ENCODE results near the gene B3GAT1. TPM values are rescaled to one million over a fixed set of nuclear protein-coding genes. Genes with fewer than 3 reads are reported as not detected.

The B3GAT1 gene
- total and polyA plus RNA-seq, 9 donors = 0.11 to 1.4 (median 0.23) TPM

GRCh38 chr11:134386945-134387344 lies 25.1 kb downstream of the B3GAT1 start:
- 68 to 72% (median 71%) methylated on average over 6 of the region's 6 CpGs for WGBS, 3 donors
- no peaks in the 10 kb centered on the region for H3K9me3 ChIP-seq
- DNase-seq = no peak
- H3K4me1 ChIP-seq (ENCODE audit: insufficient read depth) = no peaks in the 10 kb centered on the region
- intact Hi-C loops (cut with DNase I) = no loop called here
- no peaks in the 10 kb centered on the region for H3K27me3 ChIP-seq
- no peak overlapping the region for H3K27ac ChIP-seq
- H3K4me3 ChIP-seq = no peak overlapping the region
- H3K36me3 ChIP-seq = no peaks in the 10 kb centered on the region
- no peak for TF ChIP-seq EP300 (IDR thresholded peaks at IDR 0.05)

- 30 to 36% (median 32%) methylated on average over 20 of the region's 20 CpGs for WGBS, 3 donors
- intact Hi-C loops (cut with DNase I) = no loop called here
- H3K27ac ChIP-seq = no peak overlapping the region
Measured at GRCh38 chr11:134385774-134386565, 26.1 kb downstream of the B3GAT1 start.

GRCh38 chr11:134385171-134385570 lies 26.9 kb downstream of the B3GAT1 start:
- Histone ChIP-seq H3K36me3 (no peaks in the 10 kb centered on the region), H3K27ac (no peak overlapping the region), H3K4me1 (ENCODE audit: insufficient read depth) (no peaks in the 10 kb centered on the region), H3K9me3 (no peaks in the 10 kb centered on the region), H3K4me3 (no peak overlapping the region), H3K27me3 (no peaks in the 10 kb centered on the region)
- no peak for DNase-seq
- TF ChIP-seq CTCF (IDR thresholded peaks at IDR 0.05) (no peak), EP300 (IDR thresholded peaks at IDR 0.05) (no peak), POLR2A (IDR thresholded peaks at IDR 0.05) (no peak)
- intact Hi-C loops (cut with DNase I) = no loop called here
- WGBS, 3 donors = 78 to 83% (median 81%) methylated on average over 15 of the region's 15 CpGs

More at GRCh38 chr11:134385774-134386565, 26.1 kb downstream of the B3GAT1 start:
- DNase-seq = no peak
- Histone ChIP-seq H3K4me3 (no peak overlapping the region), H3K27me3 (no peaks in the 10 kb centered on the region), H3K9me3 (no peaks in the 10 kb centered on the region), H3K36me3 (no peaks in the 10 kb centered on the region), H3K4me1 (ENCODE audit: insufficient read depth) (no peaks in the 10 kb centered on the region)
- TF ChIP-seq CTCF (IDR thresholded peaks at IDR 0.05) = no peak
- TF ChIP-seq POLR2A (IDR thresholded peaks at IDR 0.05) = no peak

- no peaks in the 10 kb centered on the region for H3K9me3 ChIP-seq
- H3K36me3 ChIP-seq = no peaks in the 10 kb centered on the region
- 86 to 90% (median 89%) methylated on average over 14 of the region's 14 CpGs for WGBS, 3 donors
- no peak overlapping the region for H3K4me3 ChIP-seq
- DNase-seq = no peak
- H3K27me3 ChIP-seq = no peaks in the 10 kb centered on the region
- TF ChIP-seq POLR2A (IDR thresholded peaks at IDR 0.05) (no peak), CTCF (IDR thresholded peaks at IDR 0.05) (no peak), EP300 (IDR thresholded peaks at IDR 0.05) (no peak)
- no peaks in the 10 kb centered on the region for H3K4me1 ChIP-seq (ENCODE audit: insufficient read depth)
- intact Hi-C loops (cut with DNase I) = no loop called here
- no peak overlapping the region for H3K27ac ChIP-seq
Measured at GRCh38 chr11:134384406-134384805, 27.6 kb downstream of the B3GAT1 start.

GRCh38 chr11:134383576-134384221 lies 28.3 kb downstream of the B3GAT1 start:
- Histone ChIP-seq H3K27me3 (no peaks in the 10 kb centered on the region), H3K27ac (no peak overlapping the region), H3K4me1 (ENCODE audit: insufficient read depth) (no peaks in the 10 kb centered on the region), H3K36me3 (no peaks in the 10 kb centered on the region), H3K4me3 (no peak overlapping the region), H3K9me3 (no peaks in the 10 kb centered on the region)
- 90 to 93% (median 91%) methylated on average over 78 of the region's 78 CpGs for WGBS, 3 donors
- DNase-seq = no peak
- intact Hi-C loops (cut with DNase I) = no loop called here
- TF ChIP-seq CTCF (IDR thresholded peaks at IDR 0.05) (no peak), EP300 (IDR thresholded peaks at IDR 0.05) (no peak), POLR2A (IDR thresholded peaks at IDR 0.05) (no peak)
